ENCODE measurements around the gene PARK7.

The PARK7 gene

DNA sequence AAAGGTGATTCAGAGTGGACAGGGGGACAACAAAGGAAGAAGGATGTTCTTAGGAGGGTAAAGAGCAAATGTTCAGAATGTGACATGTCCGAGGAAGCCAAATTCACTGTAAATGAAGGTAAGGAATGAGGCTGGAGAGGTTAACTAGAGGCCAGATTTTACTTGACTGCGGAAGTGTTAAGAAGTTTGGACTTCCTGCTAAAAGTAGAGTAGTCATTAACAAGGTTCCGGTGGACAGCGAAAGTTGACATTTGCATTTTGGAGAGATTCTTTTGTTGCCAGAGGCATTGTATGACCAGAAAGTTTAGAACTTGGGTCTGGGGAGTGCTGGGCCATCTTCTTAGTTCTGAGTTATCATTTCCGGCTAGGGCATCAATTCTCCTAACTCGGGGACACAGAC, 71.8 kb downstream of the PARK7 start:
- DNase-seq (ENCODE audit: insufficient read length, low spot score) = no peak
- no peak for FAIRE-seq
- TF ChIP-seq SPI1 (IDR thresholded peaks at IDR 0.05; ENCODE audit: low read depth, low read length) (no peak), POLR2A (IDR thresholded peaks at IDR 0.05; ENCODE audit: low read depth, low read length) (no peak), PAX5 (IDR thresholded peaks at IDR 0.05; ENCODE audit: insufficient read depth, low read length, severe bottlenecking) (no peak), POU2F2 (IDR thresholded peaks at IDR 0.05; ENCODE audit: low read depth, low read length) (no peak), POLR2AphosphoS5 (IDR thresholded peaks at IDR 0.05; ENCODE audit: low read depth, low read length) (no peak), TAF1 (IDR thresholded peaks at IDR 0.05; ENCODE audit: low read depth, low read length) (no peak)

Data from GM12891 (cell line).